ENCODE results near the gene SCARB1.

DNA sequence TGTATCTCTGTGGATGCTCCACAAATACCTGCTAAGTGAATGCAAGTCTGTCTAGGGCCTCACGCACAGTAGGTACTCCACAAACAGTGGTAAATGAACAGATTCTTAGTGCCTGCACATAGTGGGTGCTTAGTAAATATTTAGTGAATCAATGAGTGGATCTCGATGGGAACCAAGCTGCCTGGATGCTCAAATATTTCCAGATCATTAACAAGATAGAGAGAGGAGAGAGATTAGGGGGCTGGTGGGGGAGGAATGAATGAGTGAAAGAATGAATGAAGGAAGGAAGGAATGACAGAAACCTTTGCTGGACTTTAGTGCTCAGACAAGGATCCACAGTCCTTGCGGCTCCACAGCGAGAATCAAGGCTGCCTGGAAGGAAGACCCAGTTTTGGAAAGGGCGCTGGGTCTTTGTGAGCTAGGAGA is 118.2 kb downstream of the SCARB1 start:
- TF ChIP-seq, protein P1, sequence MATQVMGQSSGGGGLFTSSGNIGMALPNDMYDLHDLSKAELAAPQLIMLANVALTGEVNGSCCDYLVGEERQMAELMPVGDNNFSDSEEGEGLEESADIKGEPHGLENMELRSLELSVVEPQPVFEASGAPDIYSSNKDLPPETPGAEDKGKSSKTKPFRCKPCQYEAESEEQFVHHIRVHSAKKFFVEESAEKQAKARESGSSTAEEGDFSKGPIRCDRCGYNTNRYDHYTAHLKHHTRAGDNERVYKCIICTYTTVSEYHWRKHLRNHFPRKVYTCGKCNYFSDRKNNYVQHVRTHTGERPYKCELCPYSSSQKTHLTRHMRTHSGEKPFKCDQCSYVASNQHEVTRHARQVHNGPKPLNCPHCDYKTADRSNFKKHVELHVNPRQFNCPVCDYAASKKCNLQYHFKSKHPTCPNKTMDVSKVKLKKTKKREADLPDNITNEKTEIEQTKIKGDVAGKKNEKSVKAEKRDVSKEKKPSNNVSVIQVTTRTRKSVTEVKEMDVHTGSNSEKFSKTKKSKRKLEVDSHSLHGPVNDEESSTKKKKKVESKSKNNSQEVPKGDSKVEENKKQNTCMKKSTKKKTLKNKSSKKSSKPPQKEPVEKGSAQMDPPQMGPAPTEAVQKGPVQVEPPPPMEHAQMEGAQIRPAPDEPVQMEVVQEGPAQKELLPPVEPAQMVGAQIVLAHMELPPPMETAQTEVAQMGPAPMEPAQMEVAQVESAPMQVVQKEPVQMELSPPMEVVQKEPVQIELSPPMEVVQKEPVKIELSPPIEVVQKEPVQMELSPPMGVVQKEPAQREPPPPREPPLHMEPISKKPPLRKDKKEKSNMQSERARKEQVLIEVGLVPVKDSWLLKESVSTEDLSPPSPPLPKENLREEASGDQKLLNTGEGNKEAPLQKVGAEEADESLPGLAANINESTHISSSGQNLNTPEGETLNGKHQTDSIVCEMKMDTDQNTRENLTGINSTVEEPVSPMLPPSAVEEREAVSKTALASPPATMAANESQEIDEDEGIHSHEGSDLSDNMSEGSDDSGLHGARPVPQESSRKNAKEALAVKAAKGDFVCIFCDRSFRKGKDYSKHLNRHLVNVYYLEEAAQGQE (IDR thresholded peaks at IDR 0.05; ENCODE audit: low read depth) = no peak
- TF ChIP-seq YY1 (IDR thresholded peaks at IDR 0.05; ENCODE audit: low read depth) (no peak), NFIC (IDR thresholded peaks at IDR 0.05) (no peak), EGR1 (IDR thresholded peaks at IDR 0.05) (no peak), TEAD4 (IDR thresholded peaks at IDR 0.05) (no peak), MAX (IDR thresholded peaks at IDR 0.05) (no peak), EP300 (IDR thresholded peaks at IDR 0.05; ENCODE audit: borderline replicate concordance) (no peak), USF1 (IDR thresholded peaks at IDR 0.05) (no peak), CEBPB (IDR thresholded peaks at IDR 0.05) (no peak)

All from Ishikawa (cell line).